Right lobe of liver (tissue), 4 donors: ENCODE measurements around the gene HMGN4.

ENCODE experiments used
- CTCF ChIP-seq, 4 donors: fragments of 200-600 bp in 3 of 4; fragments of 450-650 bp in 1 of 4; IDR thresholded peaks; one replicate each; pipeline versions ENCODE4 v1.5.1 to v1.8.0; 2016 to 2022; ENCODE audit warnings: antibody characterized with exemption in 4 of 4, mild to moderate bottlenecking in 2 of 4
- POLR2A ChIP-seq: fragments of 450-650 bp; IDR thresholded peaks from one replicate; pipeline ENCODE4 v1.6.1; 2017; ENCODE audit warnings: antibody characterized with exemption, mild to moderate bottlenecking
- donor health status: DM: no; HTN: no; CAD: no.
- donor health status: DM: no; HTN: no; CAD: no.
- donor health status: DM: no; HTN: yes; CAD: no.

- no peak for TF ChIP-seq POLR2A
- TF ChIP-seq CTCF (IDR thresholded peaks at IDR 0.05): no peak
These were observed 23.2 kb upstream of the HMGN4 start for GRCh38 chr6:26514984-26515383.
